HG02943 (cell line): Measurements from ENCODE around the gene ZSWIM3.

Source experiments
- ATAC-seq: cut with Tn5 transposase; IDR thresholded peaks from one replicate; pipeline ENCODE4 v1.9.1; 2021; ENCODE audit warnings: mild to moderate bottlenecking, low read depth, moderate library complexity; ENCODE audit not compliant: unreplicated experiment

ZSWIM3 gene

DNA sequence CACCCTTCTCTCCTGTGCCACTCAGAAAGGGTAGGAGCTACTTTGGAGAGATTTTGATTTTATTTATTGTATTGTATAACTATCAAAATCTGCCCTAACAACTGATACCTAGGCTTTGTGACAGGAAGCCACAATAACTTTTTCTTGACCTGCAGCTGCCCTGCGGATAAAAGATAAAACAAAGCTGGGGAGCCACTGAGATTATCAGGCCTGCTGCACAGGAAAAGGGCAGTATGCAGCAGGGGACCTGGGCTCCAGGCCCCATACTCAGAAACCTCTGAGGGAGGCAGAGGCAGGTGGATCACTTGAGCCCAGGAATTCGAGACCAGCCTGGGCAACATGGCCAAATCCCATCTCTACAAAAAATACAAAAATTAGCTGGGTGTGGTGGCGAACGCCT is 24.8 kb upstream of the ZSWIM3 start:
- no peak for ATAC-seq

DNA sequence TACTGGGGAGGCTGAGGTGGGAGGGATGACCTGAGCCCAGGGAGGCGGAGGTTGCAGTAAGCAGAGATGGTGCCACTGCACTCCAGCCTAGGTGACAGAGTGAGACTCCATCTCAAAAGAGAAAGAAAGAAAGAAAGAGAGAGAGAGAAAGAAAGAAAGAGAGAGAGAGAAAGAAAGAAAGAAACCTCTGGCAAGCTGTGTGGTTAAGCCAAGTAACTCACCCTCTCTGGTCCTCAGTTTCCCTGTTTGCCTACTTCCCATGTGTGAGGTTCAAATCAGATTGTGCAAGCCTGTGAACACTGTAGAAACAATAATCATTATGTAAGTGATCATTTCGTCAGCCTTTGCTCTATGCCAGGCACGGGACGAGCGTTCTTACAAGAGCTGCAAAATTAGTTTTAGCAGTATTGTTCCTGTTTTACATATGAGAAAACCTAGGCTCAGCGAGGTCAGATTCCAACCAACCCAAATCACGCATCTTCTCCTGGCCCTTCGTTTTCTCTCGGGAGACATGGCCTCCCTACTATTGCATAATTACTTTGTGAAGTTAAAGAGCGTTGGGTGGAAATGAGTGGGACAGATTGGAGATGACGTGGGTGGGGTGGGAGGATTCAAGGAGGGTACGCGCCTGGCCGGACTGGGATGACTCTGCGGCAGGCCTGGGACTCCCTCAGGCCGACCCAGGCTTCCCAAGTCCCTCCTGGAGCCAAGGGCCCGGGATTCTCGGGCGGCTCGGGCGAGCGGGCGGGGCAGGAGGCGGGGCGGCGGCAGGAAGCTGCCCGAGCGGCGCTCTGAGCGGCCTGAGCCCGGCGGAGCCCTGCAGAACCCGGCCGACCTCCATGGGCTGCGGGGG is 24.2 kb upstream of the ZSWIM3 start, which contains the start of gene SNX21:
TSS of gene SNX21 (plus strand) at position 770 of the 853 bp plus-strand sequence. CDS start 121 bp downstream, outside the sequence.
- ATAC-seq, result no peak

DNA sequence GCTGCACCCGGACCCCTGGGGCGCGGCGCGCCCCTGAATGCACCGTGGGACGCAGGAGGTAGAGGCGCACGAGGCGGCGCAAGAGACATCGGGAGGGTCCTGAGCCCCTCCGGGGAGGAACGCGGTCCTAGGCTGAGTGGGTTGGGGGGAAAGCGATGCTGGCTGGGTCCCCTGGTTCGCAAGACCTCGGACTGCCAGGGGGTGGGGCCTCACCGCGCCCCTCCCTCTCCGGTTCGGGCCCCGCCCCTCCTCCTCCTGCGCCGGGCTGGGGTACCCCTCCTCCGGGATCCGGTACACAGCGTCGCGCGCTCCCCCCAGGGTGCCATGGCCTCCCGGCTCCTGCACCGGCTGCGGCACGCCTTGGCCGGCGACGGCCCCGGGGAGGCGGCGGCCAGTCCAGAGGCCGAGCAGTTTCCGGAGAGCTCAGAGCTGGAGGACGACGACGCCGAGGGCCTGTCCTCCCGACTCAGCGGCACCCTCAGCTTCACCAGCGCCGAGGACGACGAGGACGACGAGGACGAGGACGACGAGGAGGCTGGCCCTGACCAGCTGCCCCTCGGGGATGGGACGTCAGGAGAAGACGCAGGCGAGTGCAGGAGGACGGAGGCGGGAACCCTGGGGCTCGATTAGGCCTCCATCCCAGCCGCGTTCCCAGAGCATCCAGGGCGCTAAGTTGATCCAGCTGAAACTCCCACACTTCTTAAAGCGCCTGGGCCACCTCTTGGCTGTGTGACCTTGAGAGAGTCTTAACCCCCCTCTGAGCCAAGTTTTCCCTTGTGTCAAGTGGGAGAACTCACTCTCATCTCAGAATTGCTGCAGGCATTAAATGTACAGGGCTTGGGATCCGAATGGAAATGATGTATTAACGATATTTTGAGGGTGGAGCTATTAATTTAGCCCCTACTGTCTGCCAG is 23.3 kb upstream of the ZSWIM3 start:
- no peak for ATAC-seq

DNA sequence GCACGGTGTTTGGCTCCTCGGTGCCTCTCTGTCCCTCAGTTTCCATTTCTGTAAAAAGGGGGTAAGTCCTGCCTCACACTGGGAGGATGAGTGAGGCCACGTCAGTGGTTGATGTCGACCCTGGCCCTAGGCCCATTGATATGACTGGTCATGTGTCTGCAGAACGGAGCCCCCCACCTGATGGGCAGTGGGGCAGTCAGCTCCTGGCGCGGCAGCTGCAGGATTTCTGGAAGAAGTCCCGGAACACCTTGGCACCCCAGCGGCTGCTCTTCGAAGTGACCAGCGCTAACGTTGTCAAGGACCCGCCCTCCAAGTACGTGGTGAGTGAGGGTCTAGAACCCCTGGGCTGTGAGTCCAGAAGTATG is 22.6 kb upstream of the ZSWIM3 start:
- ATAC-seq, result no peak

DNA sequence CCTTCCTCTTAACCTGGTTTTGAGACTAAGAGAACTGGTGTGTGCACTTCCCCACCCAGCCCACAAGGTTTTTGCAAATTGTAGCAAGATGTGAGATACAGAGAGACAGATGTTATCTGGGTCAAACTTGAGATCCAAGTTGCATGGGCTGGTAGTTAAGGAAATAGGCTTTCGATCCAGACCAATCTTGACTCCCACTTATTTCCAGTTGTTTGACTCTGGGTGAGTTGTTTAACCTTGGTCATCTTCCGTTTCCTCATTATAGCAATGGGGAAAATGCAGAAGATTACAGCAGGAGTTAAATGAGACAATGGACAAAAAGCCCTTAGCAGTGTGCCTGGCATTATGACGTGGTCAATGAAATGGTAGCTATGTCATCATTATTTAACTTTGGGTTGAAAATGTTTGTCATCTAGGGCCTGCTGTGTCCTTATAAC is 22.1 kb upstream of the ZSWIM3 start:
- ATAC-seq, result no peak

DNA sequence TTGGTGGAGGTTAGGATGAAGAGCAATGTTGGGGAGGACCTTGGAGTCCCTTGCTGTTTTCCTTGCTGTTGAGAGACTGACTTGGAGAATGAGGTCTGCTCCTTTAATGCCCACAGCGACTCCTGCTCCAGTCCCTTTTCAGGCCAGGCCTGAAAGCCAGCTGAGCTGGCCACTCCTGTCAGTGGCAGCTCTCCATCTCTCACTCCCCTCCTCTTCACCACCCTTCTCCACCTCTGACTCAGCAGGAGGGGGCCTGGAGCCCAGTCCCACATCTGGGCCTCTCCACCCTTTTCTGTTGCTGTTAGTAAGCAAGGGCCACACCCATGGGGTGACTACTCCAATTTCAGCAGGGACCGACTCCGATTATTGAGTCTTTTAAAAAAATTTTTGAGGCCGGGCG is 21.6 kb upstream of the ZSWIM3 start:
- ATAC-seq, result no peak

DNA sequence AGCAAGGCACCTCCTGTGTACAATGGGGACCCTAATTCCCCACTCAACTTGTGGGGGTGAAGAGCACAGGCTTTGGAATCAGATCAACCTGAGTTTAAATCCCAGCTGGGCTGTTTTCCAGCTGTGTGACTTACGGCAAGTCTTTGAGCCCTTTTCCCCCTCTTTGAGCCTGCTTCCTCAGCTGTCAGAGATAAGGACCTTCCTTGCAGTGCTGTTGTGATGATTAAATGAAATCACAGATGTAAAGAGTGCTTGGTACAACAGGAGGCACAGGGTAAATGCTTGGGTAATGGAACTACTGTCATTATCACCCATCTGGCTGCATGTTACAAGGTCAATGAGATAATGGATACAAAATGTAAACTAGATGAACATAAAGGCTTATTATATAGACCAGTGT is 20.6 kb upstream of the ZSWIM3 start:
- no peak for ATAC-seq

DNA sequence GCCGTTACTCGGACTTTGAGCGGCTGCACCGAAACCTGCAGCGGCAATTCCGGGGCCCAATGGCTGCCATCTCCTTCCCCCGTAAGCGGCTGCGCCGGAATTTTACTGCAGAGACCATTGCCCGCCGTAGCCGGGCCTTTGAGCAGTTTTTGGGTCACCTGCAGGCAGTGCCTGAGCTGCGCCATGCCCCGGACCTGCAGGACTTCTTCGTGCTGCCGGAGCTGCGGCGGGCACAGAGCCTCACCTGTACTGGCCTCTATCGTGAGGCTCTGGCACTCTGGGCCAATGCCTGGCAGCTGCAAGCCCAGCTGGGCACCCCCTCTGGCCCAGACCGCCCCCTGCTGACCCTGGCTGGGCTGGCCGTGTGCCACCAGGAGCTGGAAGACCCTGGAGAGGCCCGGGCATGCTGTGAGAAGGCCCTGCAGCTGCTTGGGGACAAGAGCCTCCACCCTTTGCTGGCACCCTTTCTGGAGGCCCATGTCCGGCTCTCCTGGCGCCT is 16.7 kb upstream of the ZSWIM3 start:
- no peak for ATAC-seq

DNA sequence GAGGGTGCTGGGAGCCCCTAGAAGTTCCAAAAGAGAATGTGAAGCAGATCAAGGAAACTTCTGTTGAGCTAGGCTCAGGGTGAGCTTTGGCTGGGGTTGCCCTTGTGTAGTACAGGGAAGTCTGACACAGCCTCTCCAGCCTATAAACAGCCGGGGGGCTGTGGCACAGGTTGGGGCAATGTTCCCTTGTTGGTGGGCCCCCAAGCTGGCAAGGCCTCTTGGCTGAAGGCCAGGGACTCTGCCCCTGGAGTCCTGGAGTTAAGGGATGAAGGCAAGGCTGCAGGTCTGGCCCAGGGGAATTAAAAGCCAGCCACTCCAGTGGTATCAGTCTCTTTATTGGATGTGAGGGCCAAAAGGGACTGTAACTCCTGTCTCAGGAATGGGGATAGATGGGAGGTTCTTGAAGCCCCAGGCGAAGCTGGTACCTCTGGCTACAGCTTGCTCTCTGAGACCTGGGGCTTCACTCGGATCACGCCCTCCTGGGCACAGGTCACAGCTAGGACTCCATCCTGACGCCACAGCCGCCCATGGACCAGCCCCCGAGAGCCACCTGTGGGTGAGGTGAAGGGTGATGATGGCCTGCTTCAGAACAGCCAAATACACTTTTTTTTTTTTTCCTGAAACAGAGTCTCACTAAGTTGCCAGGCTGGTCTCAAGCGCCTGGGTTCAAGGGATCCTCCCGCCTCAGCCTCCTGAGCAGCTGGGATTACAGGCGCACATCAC is 15.8 kb upstream of the ZSWIM3 start:
- ATAC-seq, result no peak

DNA sequence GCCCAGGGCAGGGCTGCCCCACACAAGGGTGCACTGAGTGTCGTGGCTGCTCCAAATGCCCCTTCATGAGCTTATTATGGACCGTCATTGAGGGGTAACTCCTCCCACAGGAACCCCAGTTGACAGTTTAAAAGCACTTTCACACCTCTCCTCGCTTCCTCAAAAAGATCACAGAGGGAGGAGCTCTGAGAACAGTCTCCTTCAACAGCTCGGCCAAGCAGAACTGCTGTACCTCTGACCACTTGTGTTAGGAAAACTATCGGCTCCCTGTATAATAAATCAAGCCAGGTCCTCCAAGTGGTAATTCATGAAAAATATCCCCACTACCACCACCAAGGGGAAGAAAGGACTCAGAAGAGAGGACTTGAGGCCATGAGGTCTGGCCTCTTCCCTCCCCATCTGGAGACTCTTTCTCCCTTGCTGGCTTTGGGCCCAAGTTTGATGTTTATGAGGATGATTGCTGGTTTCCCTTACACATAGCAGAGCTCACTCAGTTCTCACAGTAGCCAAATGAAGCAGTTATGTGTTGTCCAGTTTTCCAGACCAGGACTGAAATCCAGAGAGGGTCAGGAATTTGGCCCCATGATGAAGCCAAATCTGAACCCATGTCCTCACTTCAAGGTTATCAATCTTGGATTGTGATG is 15.1 kb upstream of the ZSWIM3 start:
- ATAC-seq, result no peak

DNA sequence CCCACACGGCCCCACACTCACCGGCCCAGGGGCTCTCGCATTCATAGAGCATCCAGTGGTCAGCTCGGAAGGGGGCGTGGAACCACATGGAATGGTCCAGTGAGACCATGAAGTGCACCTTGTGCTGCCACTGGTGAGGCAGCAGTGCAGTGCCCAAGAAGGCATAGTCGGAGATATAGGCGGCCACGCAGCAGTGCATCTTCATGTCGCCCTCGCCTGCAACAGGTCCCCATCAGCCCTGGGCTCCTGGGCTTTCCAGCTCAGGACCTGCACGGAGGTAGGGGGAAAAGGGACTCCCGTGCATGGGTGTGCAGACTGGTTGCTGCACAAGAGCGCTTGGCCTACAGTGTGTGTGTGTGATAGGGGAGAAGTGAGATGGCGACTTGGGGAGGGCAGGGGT is 13.9 kb upstream of the ZSWIM3 start:
- no peak for ATAC-seq

DNA sequence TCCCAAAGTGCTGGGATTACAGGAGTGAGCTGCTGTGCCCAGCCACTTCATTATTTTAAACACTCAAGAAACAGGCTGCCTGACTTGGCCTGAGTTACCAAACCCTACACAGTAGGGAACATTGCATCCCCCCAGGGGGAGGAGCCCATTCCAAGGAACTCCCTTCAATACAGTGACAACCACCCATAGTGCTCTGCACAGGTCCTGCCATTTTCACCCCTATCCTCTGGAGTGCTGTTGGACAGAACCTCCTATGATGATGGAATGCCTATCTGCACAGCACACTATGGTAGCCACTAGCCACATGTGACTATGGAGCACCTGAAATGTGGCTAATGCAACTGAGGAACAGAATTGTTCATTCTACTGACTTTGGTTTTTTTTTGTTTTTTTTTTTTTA is 12.0 kb upstream of the ZSWIM3 start:
- no peak for ATAC-seq

DNA sequence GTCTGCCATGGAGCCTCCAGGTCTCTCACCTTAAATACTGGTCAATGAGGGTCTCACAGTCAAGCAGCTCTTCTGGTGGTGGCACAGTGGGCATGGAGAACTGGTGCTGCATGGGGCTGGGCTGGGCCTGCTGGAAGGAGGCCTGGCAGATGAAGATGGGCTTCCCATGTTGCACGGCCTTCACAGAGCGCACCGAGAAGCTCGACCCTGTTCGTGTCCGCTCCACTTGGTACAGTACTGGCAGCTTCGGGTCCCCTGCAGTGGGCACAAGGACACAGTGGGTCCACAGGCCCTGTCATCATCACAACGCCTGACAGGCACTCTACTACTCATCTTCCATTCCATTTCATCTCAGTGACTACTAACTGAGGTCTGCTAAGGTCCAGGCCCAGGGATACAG is 9.0 kb upstream of the ZSWIM3 start:
- ATAC-seq, result no peak

DNA sequence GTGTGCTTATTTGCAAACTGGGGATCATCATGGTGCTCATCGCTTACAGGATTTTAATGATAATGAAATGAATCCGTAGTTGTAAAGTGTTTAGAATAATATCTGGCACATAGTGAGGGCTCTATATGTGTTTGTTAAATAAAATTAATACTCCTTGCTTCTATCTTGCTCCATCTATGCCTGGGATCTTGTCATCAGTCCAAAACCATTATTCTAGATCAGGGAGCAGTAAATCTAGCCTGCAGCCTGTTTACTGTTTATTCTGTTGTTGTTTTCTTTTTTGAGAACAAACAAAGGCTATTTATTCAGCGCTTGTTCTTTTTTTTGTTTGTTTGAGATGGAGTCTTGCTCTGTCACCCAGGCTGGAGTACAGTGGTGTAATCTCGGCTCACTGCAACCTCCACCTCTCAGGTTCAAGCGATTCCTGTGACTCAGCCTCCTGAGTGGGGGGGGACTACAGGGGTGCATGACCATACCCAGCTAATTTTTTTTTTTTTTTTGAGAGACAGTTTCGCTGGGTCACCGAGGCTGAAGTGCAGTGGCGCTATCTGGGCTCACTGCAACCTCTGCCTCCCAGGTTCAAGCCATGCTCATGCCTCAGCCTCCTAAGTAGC is 8.3 kb upstream of the ZSWIM3 start:
- no peak for ATAC-seq

DNA sequence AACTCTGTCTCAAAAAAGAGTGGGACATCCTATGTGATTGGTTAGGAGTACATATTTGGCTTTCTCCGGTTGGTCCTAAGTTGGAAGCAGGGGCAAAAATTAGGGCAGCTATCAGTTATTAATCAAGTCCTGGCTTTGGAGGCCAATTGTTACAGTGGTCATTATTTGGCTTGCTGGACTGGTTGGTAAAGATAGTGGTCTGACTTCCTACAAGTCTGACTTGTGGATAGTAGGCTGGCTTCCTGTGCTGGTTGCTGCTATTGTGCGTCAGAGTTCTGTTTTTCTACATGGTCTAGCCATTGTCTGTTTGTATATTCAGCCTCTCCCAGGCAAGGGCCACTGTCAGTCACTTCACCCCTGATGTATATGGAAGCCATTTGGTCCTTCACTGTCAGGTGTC is 7.2 kb upstream of the ZSWIM3 start:
- ATAC-seq, result no peak

DNA sequence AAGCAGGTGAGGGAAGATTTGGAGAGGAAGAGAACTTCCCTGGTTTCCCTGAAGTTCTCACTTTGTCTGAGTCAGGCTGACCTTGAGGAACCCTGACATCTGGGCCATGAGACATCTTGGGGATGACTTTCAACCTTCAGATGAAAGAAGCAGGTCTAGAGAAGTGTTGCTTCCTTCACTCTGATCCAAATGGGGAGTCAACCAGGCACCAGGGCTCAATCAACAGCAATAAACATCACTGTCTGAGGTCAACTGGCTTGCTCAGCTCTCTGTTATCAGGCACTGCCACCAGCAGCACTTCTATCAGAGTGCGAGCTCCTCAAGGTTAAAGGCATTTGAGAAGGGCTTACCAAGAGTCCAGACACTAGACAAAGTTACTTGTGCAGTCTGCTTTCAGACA is 6.5 kb upstream of the ZSWIM3 start:
- no peak for ATAC-seq

DNA sequence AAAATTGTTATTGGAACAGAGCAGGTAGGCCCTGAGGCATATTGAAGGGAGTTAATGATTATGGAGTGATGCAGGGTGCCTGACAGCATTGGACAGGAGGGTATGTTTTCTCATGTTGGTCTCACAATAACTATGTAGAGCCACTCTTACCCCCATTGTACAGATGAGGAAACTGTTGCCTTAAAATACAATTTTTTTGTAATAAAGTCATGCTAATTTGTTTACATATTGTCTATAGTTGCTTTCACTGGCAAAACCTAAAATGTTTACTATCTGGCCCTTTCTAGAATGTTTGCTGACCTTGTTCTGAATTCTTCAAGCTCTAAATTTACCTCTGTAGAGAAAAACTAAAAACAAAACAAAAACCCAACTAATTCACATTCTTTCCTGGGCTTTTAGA is 5.9 kb upstream of the ZSWIM3 start:
- no peak for ATAC-seq

DNA sequence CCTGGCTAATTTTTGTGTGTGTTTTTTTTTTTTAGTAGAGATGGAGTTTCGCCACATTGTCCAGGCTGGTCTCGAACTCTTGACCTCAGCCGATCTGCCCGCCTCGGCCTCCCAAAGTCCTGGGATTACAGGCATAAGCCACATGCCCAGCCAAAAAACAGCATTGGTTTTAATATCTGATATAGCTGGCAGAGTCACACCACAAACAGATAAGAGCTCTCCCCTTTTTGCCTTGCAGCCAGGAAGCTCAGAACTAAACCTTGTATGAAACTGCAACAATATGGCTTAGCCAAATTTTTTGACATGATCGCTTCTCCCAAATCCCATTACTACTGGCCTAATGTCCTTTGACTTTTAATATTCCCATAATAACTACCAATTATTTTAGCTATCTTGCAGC is 5.1 kb upstream of the ZSWIM3 start:
- no peak for ATAC-seq

DNA sequence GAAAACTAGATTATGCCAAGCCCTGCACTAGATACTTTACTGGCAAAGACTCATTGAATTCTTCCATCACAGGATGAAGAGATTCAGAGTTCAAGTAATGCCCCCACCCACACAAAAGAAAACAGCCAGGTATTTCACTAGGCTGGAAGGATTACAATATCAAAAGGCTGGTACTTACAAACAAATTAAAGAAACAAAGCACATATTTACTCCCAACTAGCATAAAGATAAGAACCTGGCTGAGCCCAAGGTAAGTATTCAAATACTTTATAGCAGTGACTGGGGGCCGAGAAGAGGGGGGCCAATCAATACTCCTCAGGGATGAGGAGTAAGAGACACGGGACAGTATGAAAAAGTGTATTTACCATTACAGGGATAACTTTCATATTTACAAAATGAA is 3.9 kb upstream of the ZSWIM3 start:
- ATAC-seq, result no peak

DNA sequence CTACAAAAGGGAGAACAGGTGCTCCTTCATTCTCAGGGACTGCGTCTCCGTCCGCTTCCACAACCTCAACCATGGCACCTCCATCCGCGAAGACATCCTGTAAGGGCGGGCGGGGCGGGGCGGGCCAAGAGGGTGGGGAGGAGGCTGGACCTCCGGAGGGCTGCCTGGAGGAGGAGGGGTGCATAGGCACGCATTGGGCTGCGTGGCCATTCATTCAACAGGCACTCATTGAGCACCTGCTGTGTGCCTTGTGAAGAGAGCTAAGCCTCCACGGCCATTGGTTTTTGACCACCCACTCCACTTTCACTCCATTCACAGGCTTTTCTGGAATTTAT is 435 bp downstream of the ZSWIM3 start:
- ATAC-seq, result no peak
